Measurements from ENCODE around the gene DEFB124. TPM values are rescaled to one million over a fixed set of nuclear protein-coding genes. Genes with fewer than 3 reads are reported as not detected.

DEFB124 gene
- polyA plus RNA-seq, 1 donor from 2014 or later = not detected

DNA sequence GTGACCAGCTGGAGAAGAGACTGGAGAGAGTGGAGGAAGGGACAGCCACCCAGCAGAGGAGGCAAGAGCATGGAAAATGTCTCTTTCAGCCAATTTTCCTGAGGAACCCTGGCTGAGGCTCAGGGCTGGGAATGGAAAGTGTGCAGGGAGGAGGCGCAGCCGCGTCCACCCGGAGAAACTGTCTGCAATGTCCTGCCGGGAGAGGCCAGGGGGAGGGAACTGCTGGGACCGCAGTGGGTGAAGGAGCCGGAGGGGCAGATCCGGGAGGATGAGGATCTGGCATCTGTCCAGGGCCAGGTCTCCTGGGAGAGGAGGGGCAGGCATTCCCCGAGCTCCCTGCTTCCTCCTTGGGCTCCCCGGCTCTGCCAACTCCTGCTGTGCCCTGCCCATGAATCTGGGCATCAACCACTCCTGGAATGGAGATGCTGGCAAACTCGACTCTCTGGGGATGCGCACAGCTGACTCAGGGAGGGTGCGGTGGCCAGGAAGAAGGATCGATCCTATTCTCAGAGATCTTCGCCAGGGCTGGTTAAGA, 21.9 kb upstream of the DEFB124 start:
- no peak overlapping the region for H3K9ac ChIP-seq (ENCODE audit: low read length)
- H3K4me3 ChIP-seq (ENCODE audit: low read length) = no peak overlapping the region
- no peak for TF ChIP-seq EP300 (conservative IDR thresholded peaks at IDR 0.05; ENCODE audit: poor library complexity, severe bottlenecking)
- no peak overlapping the region for H3K4me2 ChIP-seq (ENCODE audit: low read length)
- H3K9me2 ChIP-seq (ENCODE audit: insufficient read depth, low read length) = no peaks in the 10 kb centered on the region
- no peak overlapping the region for H3K27ac ChIP-seq (ENCODE audit: low read length)
- no peaks in the 10 kb centered on the region for H3K27me3 ChIP-seq (ENCODE audit: insufficient read depth, low read depth, low read length)
- H3F3A ChIP-seq (ENCODE audit: insufficient read depth, low read length, poor library complexity, severe bottlenecking) = no peaks in the 10 kb centered on the region
- no peaks in the 10 kb centered on the region for H3K9me3 ChIP-seq (ENCODE audit: low read length)
- H2AFZ ChIP-seq (ENCODE audit: low read depth, low read length) = no peak overlapping the region
- no peaks in the 10 kb centered on the region for H3K79me2 ChIP-seq (replicated peaks; ENCODE audit: insufficient read depth, low read length)
- no peaks in the 10 kb centered on the region for H3K36me3 ChIP-seq (ENCODE audit: insufficient read depth, low read length)
- H4K20me1 ChIP-seq (ENCODE audit: insufficient read depth) = no peaks in the 10 kb centered on the region

DNA sequence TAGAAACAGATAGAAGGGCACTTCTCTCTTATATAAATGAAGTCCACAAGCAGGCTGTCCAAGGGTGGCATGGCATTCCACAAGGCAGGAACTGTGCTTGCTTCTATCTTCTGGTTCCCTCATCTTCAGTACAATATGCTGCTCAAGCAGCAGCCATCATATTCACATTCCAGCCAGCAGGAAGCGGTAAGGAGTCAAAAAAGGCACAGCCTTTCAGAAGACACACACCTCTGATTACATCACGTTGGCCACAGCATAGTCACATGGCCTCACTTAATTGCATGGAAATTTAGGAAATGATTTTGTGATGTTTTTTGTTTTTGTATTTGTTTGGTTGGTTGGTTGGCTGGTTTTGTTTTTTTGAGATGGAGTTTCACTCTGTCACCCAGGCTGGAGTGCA, 19.2 kb upstream of the DEFB124 start:
- H3K9me2 ChIP-seq (ENCODE audit: insufficient read depth, low read length) = no peaks in the 10 kb centered on the region
- H3K4me2 ChIP-seq (ENCODE audit: low read length) = no peak overlapping the region
- no peak overlapping the region for H3K4me3 ChIP-seq (ENCODE audit: low read length)
- no peak overlapping the region for H3K27ac ChIP-seq (ENCODE audit: low read length)
- H3F3A ChIP-seq (ENCODE audit: insufficient read depth, low read length, poor library complexity, severe bottlenecking) = no peaks in the 10 kb centered on the region
- H3K79me2 ChIP-seq (replicated peaks; ENCODE audit: insufficient read depth, low read length) = no peaks in the 10 kb centered on the region
- no peak overlapping the region for H2AFZ ChIP-seq (ENCODE audit: low read depth, low read length)
- H3K9ac ChIP-seq (ENCODE audit: low read length) = no peak overlapping the region
- no peaks in the 10 kb centered on the region for H3K9me3 ChIP-seq (ENCODE audit: low read length)
- H3K27me3 ChIP-seq (ENCODE audit: insufficient read depth, low read depth, low read length) = no peaks in the 10 kb centered on the region
- H3K36me3 ChIP-seq (ENCODE audit: insufficient read depth, low read length) = no peaks in the 10 kb centered on the region
- TF ChIP-seq MXI1 (conservative IDR thresholded peaks at IDR 0.05; ENCODE audit: poor library complexity, severe bottlenecking) (no peak), TAF1 (IDR thresholded peaks at IDR 0.05; ENCODE audit: low read depth) (no peak), EZH2 (IDR thresholded peaks at IDR 0.05; ENCODE audit: borderline replicate concordance, insufficient read depth, low read length, poor library complexity, severe bottlenecking) (no peak), EP300 (conservative IDR thresholded peaks at IDR 0.05; ENCODE audit: poor library complexity, severe bottlenecking) (no peak), CTCF (IDR thresholded peaks at IDR 0.05; ENCODE audit: poor library complexity, severe bottlenecking) (no peak), SMC3 (conservative IDR thresholded peaks at IDR 0.05; ENCODE audit: poor library complexity) (no peak)
- no peaks in the 10 kb centered on the region for H4K20me1 ChIP-seq (ENCODE audit: insufficient read depth)

DNA sequence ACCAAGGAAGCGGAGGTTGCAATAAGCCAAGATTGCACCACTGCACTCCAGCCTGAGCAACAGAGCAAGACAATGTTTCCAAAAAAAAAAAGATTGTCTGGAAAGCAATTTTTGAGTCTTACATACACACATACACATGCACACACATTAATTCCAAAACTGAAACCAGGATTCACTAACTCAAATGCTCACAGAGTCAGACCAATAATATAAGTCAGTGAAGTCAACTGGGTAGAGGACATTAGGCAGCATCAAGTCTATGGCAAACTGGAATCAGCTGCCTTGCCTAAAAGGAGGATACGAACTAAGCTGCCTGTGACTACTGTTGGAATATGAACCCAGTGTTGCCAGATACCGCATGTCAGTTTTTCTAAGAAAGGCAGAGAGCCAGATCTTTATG, 15.8 kb upstream of the DEFB124 start:
- no peaks in the 10 kb centered on the region for H3K79me2 ChIP-seq (replicated peaks; ENCODE audit: insufficient read depth, low read length)
- no peaks in the 10 kb centered on the region for H3K9me2 ChIP-seq (ENCODE audit: insufficient read depth, low read length)
- no peaks in the 10 kb centered on the region for H3K9me3 ChIP-seq (ENCODE audit: low read length)
- no peak overlapping the region for H3K27ac ChIP-seq (ENCODE audit: low read length)
- H3K4me3 ChIP-seq (ENCODE audit: low read length) = no peak overlapping the region
- H2AFZ ChIP-seq (ENCODE audit: low read depth, low read length) = no peak overlapping the region
- H3K27me3 ChIP-seq (ENCODE audit: insufficient read depth, low read depth, low read length) = no peaks in the 10 kb centered on the region
- H3K4me2 ChIP-seq (ENCODE audit: low read length) = no peak overlapping the region
- TF ChIP-seq SMC3 (conservative IDR thresholded peaks at IDR 0.05; ENCODE audit: poor library complexity) (no peak), MXI1 (conservative IDR thresholded peaks at IDR 0.05; ENCODE audit: poor library complexity, severe bottlenecking) (no peak), TAF1 (IDR thresholded peaks at IDR 0.05; ENCODE audit: low read depth) (no peak), REST (IDR thresholded peaks at IDR 0.05; ENCODE audit: borderline replicate concordance) (no peak), EZH2 (IDR thresholded peaks at IDR 0.05; ENCODE audit: borderline replicate concordance, insufficient read depth, low read length, poor library complexity, severe bottlenecking) (no peak), RAD21 (conservative IDR thresholded peaks at IDR 0.05) (no peak), POLR2AphosphoS5 (IDR thresholded peaks at IDR 0.05) (no peak), EP300 (conservative IDR thresholded peaks at IDR 0.05; ENCODE audit: poor library complexity, severe bottlenecking) (no peak)
- H3F3A ChIP-seq (ENCODE audit: insufficient read depth, low read length, poor library complexity, severe bottlenecking) = no peaks in the 10 kb centered on the region
- H3K9ac ChIP-seq (ENCODE audit: low read length) = no peak overlapping the region
- no peaks in the 10 kb centered on the region for H3K36me3 ChIP-seq (ENCODE audit: insufficient read depth, low read length)
- no peaks in the 10 kb centered on the region for H4K20me1 ChIP-seq (ENCODE audit: insufficient read depth)

Data from neural cell (in vitro differentiated cells).